Stimulated activated naive CD8-positive, alpha-beta T cell treated with anti-CD3 and anti-CD28 coated beads, Interleukin-15, Interleukin-2, amounts not matched to agents 100 ng/mL and 50 ng/mL, for 24 hours (primary cell): Measurements from ENCODE around the gene GPR84.
A peak's percentile ranks its signal among the peaks of the same experiment; 100 is the strongest.

Source experiments
- H3K27ac Mint-ChIP-seq: one replicate; pipeline ENCODE4 v1.8.0; 2021; ENCODE audit warnings: mild to moderate bottlenecking, mixed read lengths
- H3K27me3 Mint-ChIP-seq: one replicate; pipeline ENCODE4 v1.8.0; 2021; ENCODE audit warnings: mixed read lengths
- H3K36me3 Mint-ChIP-seq: one replicate; pipeline ENCODE4 v1.8.0; 2021; ENCODE audit warnings: low read depth, mixed read lengths
- H3K4me1 Mint-ChIP-seq: one replicate; pipeline ENCODE4 v1.8.0; 2021; ENCODE audit warnings: low read depth, mixed read lengths
- H3K4me3 Mint-ChIP-seq: one replicate; pipeline ENCODE4 v1.8.0; 2021; ENCODE audit warnings: mild to moderate bottlenecking, mixed read lengths
- H3K9me3 Mint-ChIP-seq: one replicate; pipeline ENCODE4 v1.8.0; 2021; ENCODE audit warnings: mixed read lengths

GPR84 gene

DNA sequence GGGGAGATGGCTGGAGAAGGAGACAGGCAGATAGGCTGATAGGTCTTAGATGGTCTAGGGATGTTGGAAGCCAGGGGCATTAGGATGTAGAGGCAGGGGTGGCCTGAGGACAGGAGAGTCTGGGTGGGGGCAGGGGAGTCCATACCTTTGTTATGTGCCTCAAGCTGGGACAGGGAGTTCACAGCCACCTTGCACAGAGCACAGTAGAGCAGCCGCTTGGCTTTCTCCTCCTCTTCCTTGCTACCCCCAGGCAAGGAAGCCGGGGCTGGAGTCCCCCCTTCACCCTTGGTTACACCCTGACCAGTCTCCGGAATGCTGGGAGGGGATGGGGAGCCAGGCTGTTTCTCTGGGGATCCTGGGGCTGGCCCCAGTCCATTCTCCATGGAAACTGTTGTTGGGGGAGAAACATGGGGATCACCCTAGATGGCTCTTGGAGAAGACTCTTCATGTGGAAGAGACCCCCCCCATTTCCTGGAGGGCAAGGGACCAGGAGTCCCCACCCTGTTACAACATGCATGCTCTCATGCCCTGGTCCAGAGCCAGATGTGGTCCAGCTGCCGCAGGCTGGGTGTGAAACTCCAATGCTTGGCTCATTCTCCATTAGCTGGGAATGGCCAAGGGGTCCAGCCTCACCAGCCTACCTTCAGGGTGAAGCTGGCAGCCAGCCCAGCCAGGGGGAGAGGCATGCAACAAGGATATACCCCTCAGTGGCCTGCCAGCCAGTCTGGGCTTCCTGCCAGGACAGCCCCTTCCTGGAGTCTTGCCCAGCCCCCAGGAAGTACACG lies 7.2 kb upstream of the GPR84 start:
- Mint-ChIP-seq H3K4me3 (no peak overlapping the region), H3K27ac (peak overlapping the region; percentile 2), H3K9me3 (no peaks in the 10 kb centered on the region), H3K36me3 (no peaks in the 10 kb centered on the region), H3K4me1 (peaks cover 39% of the 10 kb centered on the region), H3K27me3 (no peaks in the 10 kb centered on the region)

DNA sequence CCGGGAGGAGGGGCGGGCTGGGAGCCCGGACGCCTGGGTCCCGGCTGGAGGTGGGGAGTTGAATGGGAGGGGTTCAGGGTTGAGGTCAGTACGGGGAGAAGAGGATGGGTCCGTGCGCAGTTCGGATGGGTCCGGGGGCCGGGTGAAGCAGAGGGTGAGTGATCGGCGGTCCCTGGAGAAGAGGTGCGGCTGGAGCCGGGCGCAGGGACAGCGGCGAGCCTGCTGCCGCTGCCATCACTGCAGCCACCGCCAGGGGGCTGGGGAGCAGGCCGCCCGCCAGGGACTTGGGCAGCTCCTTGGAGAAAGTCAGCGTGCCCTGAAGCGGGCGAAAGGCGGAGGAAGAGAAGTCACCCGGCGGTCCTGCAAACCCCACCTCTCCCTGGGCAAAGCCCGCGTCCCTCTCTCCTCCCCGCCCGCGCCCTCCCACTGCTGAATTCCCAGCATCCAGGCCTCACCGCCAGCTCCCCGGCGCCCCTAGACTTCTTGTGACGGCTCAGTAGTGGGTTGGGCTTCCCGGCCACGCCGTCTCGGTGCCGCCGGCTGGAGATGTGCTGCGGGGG lies 6.0 kb upstream of the GPR84 start:
- H3K4me3 Mint-ChIP-seq: no peak overlapping the region
- H3K9me3 Mint-ChIP-seq: no peaks in the 10 kb centered on the region
- H3K4me1 Mint-ChIP-seq: peaks cover 39% of the 10 kb centered on the region
- H3K36me3 Mint-ChIP-seq: no peaks in the 10 kb centered on the region
- H3K27me3 Mint-ChIP-seq: no peaks in the 10 kb centered on the region
- no peak overlapping the region for H3K27ac Mint-ChIP-seq

DNA sequence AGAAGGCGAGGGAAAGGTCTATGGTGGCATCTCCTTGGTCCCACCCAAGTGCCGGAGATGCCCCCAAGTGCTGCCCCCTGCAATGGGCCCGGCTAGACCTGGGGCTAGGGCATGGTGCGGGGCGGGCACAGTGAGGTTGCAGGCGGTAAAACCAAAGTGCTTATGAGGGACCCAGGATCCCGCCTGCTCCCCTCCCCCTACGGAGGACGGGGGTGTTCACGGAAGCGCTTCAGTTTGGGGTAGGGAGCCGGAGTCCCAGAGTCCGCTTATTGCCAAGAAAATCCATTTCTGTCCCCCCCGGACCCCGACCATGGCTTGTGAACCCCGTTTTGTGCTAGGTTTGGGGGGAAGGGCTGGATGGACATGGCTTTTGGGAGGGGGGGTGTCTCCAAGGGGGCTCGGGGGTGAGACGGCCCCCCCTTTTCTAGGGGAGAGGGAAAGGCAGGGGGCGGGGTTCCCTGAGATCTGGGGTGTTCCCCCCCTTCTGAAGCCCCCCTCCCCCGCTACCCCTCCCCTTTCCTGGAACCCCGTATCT lies 5.4 kb upstream of the GPR84 start:
- Mint-ChIP-seq H3K36me3 (no peaks in the 10 kb centered on the region), H3K27me3 (no peaks in the 10 kb centered on the region), H3K9me3 (no peaks in the 10 kb centered on the region), H3K4me3 (no peak overlapping the region), H3K4me1 (peaks cover 45% of the 10 kb centered on the region), H3K27ac (no peak overlapping the region)

DNA sequence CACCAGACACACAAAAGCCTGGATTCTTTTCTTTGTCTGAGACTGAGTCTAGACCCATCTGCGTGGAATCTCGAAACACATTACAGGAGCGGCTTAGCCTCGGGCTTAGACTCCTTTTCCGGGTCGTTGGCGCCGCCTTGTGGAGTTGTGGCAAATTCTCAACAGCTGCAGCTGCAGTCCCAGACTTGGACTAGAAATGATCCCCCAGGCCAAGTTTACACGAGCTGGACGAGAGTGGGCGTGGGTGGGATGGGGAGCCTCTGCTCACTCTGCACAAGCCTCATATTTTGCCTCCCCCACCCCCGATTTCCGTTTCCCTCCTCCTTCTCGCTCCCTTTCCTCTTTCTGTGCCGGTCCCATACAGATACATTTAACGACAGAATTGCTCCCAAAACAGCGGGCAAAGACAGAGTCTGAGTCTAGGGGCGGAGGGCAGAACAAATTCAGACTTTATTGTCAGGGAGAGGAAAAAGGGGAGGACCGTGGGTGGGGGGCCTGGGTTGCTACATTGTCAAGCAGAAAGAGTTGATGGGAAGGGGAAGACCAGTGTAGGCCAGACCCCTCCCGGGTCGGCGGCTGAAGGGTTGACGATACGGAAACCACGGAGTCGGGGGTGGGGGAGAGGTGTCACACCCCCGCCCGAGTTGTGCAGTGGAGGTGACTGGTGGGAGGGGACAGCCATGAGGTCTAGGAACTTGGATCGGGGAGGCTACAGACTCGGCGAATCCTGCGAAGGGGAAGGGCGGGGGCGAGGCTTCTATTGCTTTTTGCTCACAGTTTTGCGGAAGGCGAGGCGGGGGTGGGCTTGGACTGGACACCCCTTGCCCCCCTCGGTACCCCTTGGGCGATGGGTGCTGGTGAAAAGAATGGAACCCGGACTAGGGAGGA lies 4.7 kb upstream of the GPR84 start:
- no peaks in the 10 kb centered on the region for H3K9me3 Mint-ChIP-seq
- H3K4me1 Mint-ChIP-seq: peaks cover 47% of the 10 kb centered on the region
- no peaks in the 10 kb centered on the region for H3K27me3 Mint-ChIP-seq
- H3K4me3 Mint-ChIP-seq: peak overlapping the region; percentile 8
- no peaks in the 10 kb centered on the region for H3K36me3 Mint-ChIP-seq
- no peak overlapping the region for H3K27ac Mint-ChIP-seq

DNA sequence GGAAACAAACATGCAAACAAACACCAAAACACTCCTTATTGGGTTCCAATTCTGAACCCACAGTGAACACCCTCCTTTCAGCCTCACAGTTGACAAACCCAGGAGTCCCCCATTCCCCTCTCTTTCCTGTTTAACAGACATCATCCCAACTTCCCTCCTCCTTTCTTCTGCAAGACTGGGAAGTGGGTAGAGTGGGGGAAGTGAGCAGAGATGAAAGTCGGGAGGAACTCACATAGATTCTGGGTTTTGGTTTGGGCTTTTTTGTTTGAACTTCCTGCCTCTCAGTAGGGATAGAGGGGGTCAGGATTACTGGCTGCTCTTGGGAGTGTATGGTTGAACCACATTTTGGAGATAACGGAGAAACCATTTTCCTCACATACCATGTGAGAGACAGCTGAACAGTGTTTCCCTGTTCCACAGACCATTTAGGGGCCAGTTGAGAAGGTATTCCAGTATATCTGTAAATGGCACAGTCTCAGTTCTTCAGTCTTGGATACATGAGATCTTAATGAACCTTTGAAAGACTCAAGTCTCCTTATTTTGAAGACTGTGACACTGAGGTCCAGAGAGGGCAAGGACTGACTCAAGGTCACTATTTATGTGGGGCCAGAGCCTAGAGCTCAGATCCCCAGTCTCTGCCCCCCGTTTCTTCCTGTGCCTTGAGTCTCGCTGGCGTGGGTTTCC lies 3.9 kb upstream of the GPR84 start:
- Mint-ChIP-seq H3K27me3 (no peaks in the 10 kb centered on the region), H3K4me1 (peaks cover 47% of the 10 kb centered on the region), H3K9me3 (no peaks in the 10 kb centered on the region), H3K36me3 (no peaks in the 10 kb centered on the region), H3K4me3 (peak overlapping the region; percentile 8), H3K27ac (no peak overlapping the region)

DNA sequence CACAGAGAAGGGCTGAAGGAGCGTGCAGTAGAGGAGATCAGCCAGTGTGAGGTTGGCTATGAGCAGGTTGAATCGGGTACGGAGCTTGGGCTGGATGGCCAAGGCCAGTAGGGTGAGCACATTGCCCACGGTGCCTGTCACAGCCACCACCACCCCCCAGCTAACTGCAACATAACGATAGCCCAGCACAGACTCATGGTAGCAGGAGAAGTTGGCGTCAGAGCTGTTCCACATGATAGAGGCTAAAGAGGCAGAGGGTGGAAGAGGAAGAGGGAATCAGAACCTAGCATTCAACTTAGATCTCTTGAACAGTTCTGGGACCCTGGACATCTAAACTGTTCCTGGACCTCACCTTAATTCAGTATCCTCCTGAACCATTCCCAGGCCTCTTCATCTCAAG lies 668 bp downstream of the GPR84 start:
- peaks cover 27% of the 10 kb centered on the region for H3K4me1 Mint-ChIP-seq
- H3K27ac Mint-ChIP-seq: no peak overlapping the region
- H3K4me3 Mint-ChIP-seq: no peak overlapping the region
- H3K36me3 Mint-ChIP-seq: no peaks in the 10 kb centered on the region
- no peaks in the 10 kb centered on the region for H3K9me3 Mint-ChIP-seq
- H3K27me3 Mint-ChIP-seq: no peaks in the 10 kb centered on the region

DNA sequence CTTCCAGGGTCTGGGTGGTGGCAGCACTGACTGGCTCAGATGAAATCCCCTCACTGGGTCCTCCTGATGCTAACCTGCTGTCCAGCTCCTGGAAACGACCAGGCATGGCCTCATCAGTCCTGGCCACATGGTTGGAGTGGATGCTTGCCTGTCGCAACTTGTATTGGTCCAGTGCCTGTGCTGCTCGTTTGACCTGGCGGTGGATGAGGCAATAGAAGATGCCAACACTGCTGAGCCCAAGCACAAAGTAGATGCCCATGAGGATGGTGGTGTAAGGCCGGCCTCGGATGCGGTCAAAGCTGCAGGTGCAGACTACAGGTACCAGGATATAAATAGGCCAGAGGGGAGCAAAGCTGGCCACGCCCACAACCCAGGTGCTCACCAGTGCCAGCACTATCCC lies 1.2 kb downstream of the GPR84 start:
- Mint-ChIP-seq H3K36me3 (no peaks in the 10 kb centered on the region), H3K9me3 (no peaks in the 10 kb centered on the region), H3K27ac (no peak overlapping the region), H3K4me1 (peaks cover 21% of the 10 kb centered on the region), H3K27me3 (no peaks in the 10 kb centered on the region), H3K4me3 (no peak overlapping the region)

DNA sequence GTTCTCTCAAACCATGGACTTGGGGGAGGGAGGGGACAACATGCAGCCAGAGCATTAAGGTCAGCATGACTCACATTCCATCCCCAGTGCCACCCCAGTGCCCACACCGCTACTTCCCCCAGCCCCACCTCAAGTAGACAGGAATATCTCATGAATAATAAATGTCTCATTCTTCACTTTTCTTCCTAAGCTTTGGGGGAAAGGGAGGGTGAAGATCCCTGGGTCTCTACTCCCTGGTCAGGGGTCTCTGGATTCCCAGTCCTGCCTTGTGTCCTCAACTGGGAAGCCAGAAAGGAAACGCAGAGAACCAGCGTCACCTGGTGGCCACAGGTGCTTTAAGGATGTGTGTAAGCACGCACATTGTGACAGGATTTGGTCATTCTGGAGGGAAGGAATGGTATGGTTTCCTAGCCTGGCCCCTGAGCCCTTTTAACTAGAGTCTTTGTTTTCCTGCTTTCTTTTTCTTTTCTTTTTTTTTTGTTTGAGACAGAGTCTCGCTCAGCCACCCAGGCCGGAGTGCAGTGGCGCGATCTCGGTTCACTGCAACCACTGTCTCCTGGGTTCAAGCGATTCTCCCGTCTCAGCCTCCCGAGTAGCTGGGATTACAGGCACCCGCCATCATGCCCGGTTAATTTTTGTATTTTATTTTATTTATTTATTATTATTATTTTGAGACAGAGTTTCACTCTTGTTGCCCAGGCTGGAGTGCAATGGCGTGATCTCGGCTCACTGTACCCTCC lies 3.4 kb downstream of the GPR84 start:
- Mint-ChIP-seq H3K4me3 (peak overlapping the region; percentile 21), H3K4me1 (peaks cover 21% of the 10 kb centered on the region), H3K9me3 (no peaks in the 10 kb centered on the region), H3K36me3 (no peaks in the 10 kb centered on the region), H3K27ac (no peak overlapping the region), H3K27me3 (no peaks in the 10 kb centered on the region)

DNA sequence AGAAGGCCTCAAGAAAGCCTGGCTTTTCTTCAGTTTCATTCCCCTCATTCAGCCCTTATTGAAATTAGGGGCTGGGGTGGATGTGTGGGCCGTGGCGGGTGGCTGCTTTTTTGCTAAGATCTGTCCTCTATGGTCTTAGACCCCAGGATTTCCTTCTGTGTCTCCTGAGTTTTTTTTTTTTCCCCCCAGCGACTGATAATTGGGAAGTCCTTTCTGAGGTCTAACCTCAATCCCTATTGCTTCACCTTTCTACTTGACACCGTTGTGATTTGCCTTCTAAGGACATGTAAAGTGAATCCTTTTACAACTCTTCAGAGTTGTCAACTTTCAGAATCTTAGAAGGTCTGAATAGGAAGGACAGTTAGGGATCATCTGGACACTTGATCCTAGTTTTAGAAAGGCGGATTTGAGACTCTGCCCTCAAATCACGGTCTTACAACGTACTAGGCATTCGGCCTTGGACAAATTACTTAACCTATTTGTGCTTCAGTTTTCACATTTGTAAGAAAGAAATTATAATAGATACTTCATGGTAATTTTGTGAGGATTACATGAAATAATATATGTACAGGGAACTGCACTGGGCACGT lies 4.4 kb downstream of the GPR84 start:
- no peaks in the 10 kb centered on the region for H3K9me3 Mint-ChIP-seq
- no peaks in the 10 kb centered on the region for H3K36me3 Mint-ChIP-seq
- no peaks in the 10 kb centered on the region for H3K27me3 Mint-ChIP-seq
- no peak overlapping the region for H3K27ac Mint-ChIP-seq
- H3K4me1 Mint-ChIP-seq: peaks cover 18% of the 10 kb centered on the region
- peak overlapping the region; percentile 21 for H3K4me3 Mint-ChIP-seq

DNA sequence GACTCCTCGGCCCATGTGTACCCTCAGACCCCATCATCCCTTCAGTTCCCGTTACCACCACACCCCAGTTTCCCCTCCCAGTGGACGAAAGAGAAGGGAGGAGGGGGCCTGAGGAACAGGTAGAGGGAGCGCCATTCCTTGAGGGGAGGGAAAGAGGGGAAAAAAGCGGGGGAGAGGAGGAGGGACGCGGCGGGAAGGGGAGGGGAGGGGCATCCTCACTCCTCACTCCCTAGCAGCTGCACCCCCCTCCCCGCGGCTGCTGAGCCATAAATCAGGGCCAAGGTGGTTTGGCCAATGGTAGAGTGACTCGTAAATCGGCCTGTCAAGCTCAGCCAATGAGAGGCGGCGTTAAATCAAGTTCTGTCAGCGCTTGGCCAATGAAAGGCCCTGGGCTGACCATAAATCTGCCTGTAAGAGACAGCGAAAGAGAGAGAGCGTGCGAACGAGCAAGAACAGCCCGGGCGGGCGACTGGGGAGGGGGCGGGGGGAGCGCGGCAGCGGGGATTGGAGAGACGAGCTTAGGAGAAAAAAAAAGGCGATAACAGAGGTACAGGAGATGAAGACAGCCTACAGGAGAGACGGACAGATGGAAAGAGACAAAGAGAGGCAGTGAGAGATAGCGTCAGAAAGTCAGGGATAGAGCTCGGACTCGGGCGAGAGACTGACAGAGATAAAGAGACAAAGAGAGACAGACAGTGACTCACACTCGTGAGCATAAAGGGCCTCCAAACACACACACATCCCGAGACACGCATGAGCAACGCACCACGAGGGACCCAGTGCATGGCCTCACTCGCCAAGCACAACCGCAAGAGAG lies 5.1 kb downstream of the GPR84 start:
- no peaks in the 10 kb centered on the region for H3K36me3 Mint-ChIP-seq
- no peaks in the 10 kb centered on the region for H3K27me3 Mint-ChIP-seq
- peaks cover 10% of the 10 kb centered on the region for H3K4me1 Mint-ChIP-seq
- no peak overlapping the region for H3K4me3 Mint-ChIP-seq
- H3K9me3 Mint-ChIP-seq: no peaks in the 10 kb centered on the region
- H3K27ac Mint-ChIP-seq: no peak overlapping the region

DNA sequence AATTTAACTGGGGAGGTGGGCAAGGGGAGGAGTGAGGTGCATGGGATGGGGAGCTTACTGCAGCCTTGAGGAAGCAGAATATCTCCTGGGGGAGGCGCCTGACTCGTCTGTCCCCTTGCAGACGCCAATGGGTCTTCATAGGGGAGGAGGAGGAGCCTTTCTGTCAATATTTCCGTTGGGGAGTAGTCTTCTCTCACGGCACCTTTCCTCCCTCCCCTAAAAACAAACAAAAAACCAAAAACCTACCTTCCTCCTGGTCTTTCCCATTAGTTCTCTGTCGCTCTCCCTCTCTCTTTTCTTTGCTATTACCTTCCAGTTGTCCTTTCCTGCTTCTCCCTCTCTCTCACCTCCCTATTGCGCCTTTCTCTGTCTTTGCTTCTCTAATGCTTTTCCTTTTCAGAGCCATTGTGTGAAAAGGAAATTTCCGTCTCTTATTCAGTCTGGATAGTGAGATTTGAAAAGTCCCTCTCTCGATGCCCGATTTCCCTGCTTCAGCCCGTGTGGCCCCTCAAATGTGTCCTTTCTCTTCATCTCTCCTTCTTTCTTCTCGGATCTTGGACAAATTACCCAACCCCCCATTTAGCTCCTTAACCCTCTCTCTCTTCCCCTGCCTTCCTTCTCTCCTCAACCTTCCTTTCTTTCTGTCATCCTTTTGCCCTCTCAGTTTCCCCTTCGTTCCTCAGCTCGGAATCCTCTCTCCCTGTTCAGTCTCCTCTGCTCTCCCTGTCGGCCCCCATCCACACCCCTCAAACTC lies 5.9 kb downstream of the GPR84 start:
- H3K27me3 Mint-ChIP-seq: no peaks in the 10 kb centered on the region
- H3K36me3 Mint-ChIP-seq: no peaks in the 10 kb centered on the region
- H3K4me1 Mint-ChIP-seq: peaks cover 3% of the 10 kb centered on the region
- H3K4me3 Mint-ChIP-seq: no peak overlapping the region
- H3K9me3 Mint-ChIP-seq: no peaks in the 10 kb centered on the region
- H3K27ac Mint-ChIP-seq: no peak overlapping the region

DNA sequence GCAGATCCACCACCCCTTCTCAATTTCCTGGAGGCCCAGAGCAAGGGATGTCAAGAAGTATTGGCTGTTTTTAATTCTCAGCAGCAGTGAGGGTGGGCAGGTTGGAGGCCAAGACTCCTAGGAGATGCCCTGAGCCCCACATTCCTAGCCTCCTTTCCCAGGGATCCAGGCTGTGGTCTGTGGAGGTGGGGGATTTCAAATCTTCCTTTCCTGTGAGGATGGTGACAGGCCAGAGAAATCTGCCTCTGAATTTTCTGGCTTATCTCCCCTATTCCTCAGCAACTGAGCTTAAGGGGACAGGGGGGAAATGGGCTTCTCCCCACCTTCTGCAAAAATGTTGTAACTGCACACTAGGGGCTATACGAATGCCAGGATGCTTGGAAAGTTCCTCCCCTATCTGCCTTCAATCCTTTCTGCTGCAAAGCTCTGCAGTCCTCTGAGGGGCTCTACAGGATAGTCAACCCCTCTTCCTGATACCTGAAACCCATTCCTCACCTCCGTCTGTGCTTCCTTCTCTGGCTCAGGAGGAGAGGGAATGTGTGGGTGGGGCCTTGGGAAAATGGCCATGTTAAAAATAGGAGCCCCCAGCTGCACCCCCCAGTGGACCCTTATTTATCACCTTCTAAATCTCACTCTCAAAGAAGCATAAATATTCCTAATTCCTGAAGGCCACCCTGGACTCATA lies 6.6 kb downstream of the GPR84 start:
- Mint-ChIP-seq H3K27me3 (no peaks in the 10 kb centered on the region), H3K4me3 (no peak overlapping the region), H3K36me3 (no peaks in the 10 kb centered on the region), H3K9me3 (no peaks in the 10 kb centered on the region), H3K27ac (no peak overlapping the region), H3K4me1 (peaks cover 4% of the 10 kb centered on the region)
